ENCODE results near the gene PTS. TPM values are rescaled to one million over a fixed set of nuclear protein-coding genes. Genes with fewer than 3 reads are reported as not detected.
"Not testable (repeated sequence)": the region's sequence is repeated elsewhere in the genome, so short reads cannot be mapped to it uniquely, and the experiment has no call there.

Gene PTS
- polyA plus RNA-seq (2012; ENCODE audit: low read depth, missing spikeins), result 10.2 TPM

GRCh38 chr11:112226062-112226830, at the start of gene PTS:
TSS of gene PTS (plus strand) at chr11:112226428. CDS start at chr11:112226444, 16 bp downstream.
- DNase-seq (ENCODE audit: insufficient read length, low spot score) (peak; percentile 92), FAIRE-seq (peak; percentile 97)
- TF ChIP-seq SPI1 (IDR thresholded peaks at IDR 0.05; ENCODE audit: low read depth, low read length), result peak; percentile 70
- TF ChIP-seq POLR2AphosphoS5 (IDR thresholded peaks at IDR 0.05; ENCODE audit: low read depth, low read length), result peak; percentile 93
- TF ChIP-seq POLR2A (IDR thresholded peaks at IDR 0.05; ENCODE audit: low read depth, low read length), result peak; percentile 94
- peak; percentile 67; the same call in 1 of the 2 replicates for TF ChIP-seq TAF1 (IDR thresholded peaks at IDR 0.05; ENCODE audit: low read depth, low read length)
- TF ChIP-seq PAX5 (IDR thresholded peaks at IDR 0.05; ENCODE audit: insufficient read depth, low read length, severe bottlenecking), result no peak
- TF ChIP-seq POU2F2 (IDR thresholded peaks at IDR 0.05; ENCODE audit: low read depth, low read length), result 0 out of 2 replicates have a peak, but pooled peaks have one; percentile 11

- DNase-seq (ENCODE audit: insufficient read length, low spot score), result no peak
- TF ChIP-seq PAX5 (IDR thresholded peaks at IDR 0.05; ENCODE audit: insufficient read depth, low read length, severe bottlenecking) (no peak), POLR2A (IDR thresholded peaks at IDR 0.05; ENCODE audit: low read depth, low read length) (no peak), POU2F2 (IDR thresholded peaks at IDR 0.05; ENCODE audit: low read depth, low read length) (no peak), POLR2AphosphoS5 (IDR thresholded peaks at IDR 0.05; ENCODE audit: low read depth, low read length) (no peak), SPI1 (IDR thresholded peaks at IDR 0.05; ENCODE audit: low read depth, low read length) (no peak), TAF1 (IDR thresholded peaks at IDR 0.05; ENCODE audit: low read depth, low read length) (no peak)
- no peak for FAIRE-seq
These were observed 48.6 kb upstream of the PTS start for GRCh38 chr11:112177589-112177988.

GRCh38 chr11:112178428-112178827, 47.8 kb upstream of the PTS start:
- FAIRE-seq (no peak), DNase-seq (ENCODE audit: insufficient read length, low spot score) (no peak)
- TF ChIP-seq TAF1 (IDR thresholded peaks at IDR 0.05; ENCODE audit: low read depth, low read length) (no peak), PAX5 (IDR thresholded peaks at IDR 0.05; ENCODE audit: insufficient read depth, low read length, severe bottlenecking) (no peak), POLR2A (IDR thresholded peaks at IDR 0.05; ENCODE audit: low read depth, low read length) (no peak), POLR2AphosphoS5 (IDR thresholded peaks at IDR 0.05; ENCODE audit: low read depth, low read length) (no peak), SPI1 (IDR thresholded peaks at IDR 0.05; ENCODE audit: low read depth, low read length) (peak; percentile 71), POU2F2 (IDR thresholded peaks at IDR 0.05; ENCODE audit: low read depth, low read length) (no peak)

GRCh38 chr11:112178936-112179335, 47.3 kb upstream of the PTS start:
- no peak for DNase-seq (ENCODE audit: insufficient read length, low spot score)
- TF ChIP-seq POLR2AphosphoS5 (IDR thresholded peaks at IDR 0.05; ENCODE audit: low read depth, low read length) (no peak), POU2F2 (IDR thresholded peaks at IDR 0.05; ENCODE audit: low read depth, low read length) (no peak), SPI1 (IDR thresholded peaks at IDR 0.05; ENCODE audit: low read depth, low read length) (no peak), POLR2A (IDR thresholded peaks at IDR 0.05; ENCODE audit: low read depth, low read length) (no peak), TAF1 (IDR thresholded peaks at IDR 0.05; ENCODE audit: low read depth, low read length) (no peak)
- FAIRE-seq, result no peak

- TF ChIP-seq SPI1 (IDR thresholded peaks at IDR 0.05; ENCODE audit: low read depth, low read length) (peak; percentile 88), PAX5 (IDR thresholded peaks at IDR 0.05; ENCODE audit: insufficient read depth, low read length, severe bottlenecking) (no peak), POU2F2 (IDR thresholded peaks at IDR 0.05; ENCODE audit: low read depth, low read length) (no peak), TAF1 (IDR thresholded peaks at IDR 0.05; ENCODE audit: low read depth, low read length) (no peak), POLR2AphosphoS5 (IDR thresholded peaks at IDR 0.05; ENCODE audit: low read depth, low read length) (no peak)
- FAIRE-seq, result peak; percentile 71
- DNase-seq (ENCODE audit: insufficient read length, low spot score), result no peak
These were observed 46.6 kb upstream of the PTS start for GRCh38 chr11:112179601-112180000.

- TF ChIP-seq SPI1 (IDR thresholded peaks at IDR 0.05; ENCODE audit: low read depth, low read length) (peak; percentile 75), TAF1 (IDR thresholded peaks at IDR 0.05; ENCODE audit: low read depth, low read length) (no peak)
- no peak for FAIRE-seq
- no peak for DNase-seq (ENCODE audit: insufficient read length, low spot score)
These were observed 43.4 kb upstream of the PTS start for GRCh38 chr11:112182867-112183266.

GRCh38 chr11:112185883-112186282, 40.3 kb upstream of the PTS start:
- no peak for TF ChIP-seq PAX5 (IDR thresholded peaks at IDR 0.05; ENCODE audit: insufficient read depth, low read length, severe bottlenecking)
- TF ChIP-seq POLR2A (IDR thresholded peaks at IDR 0.05; ENCODE audit: low read depth, low read length), result no peak
- TF ChIP-seq TAF1 (IDR thresholded peaks at IDR 0.05; ENCODE audit: low read depth, low read length), result no peak
- no peak for TF ChIP-seq SPI1 (IDR thresholded peaks at IDR 0.05; ENCODE audit: low read depth, low read length)
- no peak for TF ChIP-seq POU2F2 (IDR thresholded peaks at IDR 0.05; ENCODE audit: low read depth, low read length)
- no peak for TF ChIP-seq POLR2AphosphoS5 (IDR thresholded peaks at IDR 0.05; ENCODE audit: low read depth, low read length)
- DNase-seq (ENCODE audit: insufficient read length, low spot score), result no peak
- no peak for FAIRE-seq

- no peak for TF ChIP-seq POLR2A (IDR thresholded peaks at IDR 0.05; ENCODE audit: low read depth, low read length)
- no peak for TF ChIP-seq SPI1 (IDR thresholded peaks at IDR 0.05; ENCODE audit: low read depth, low read length)
- TF ChIP-seq POLR2AphosphoS5 (IDR thresholded peaks at IDR 0.05; ENCODE audit: low read depth, low read length), result no peak
- TF ChIP-seq TAF1 (IDR thresholded peaks at IDR 0.05; ENCODE audit: low read depth, low read length), result no peak
- TF ChIP-seq PAX5 (IDR thresholded peaks at IDR 0.05; ENCODE audit: insufficient read depth, low read length, severe bottlenecking), result no peak
- no peak for TF ChIP-seq POU2F2 (IDR thresholded peaks at IDR 0.05; ENCODE audit: low read depth, low read length)
- DNase-seq (ENCODE audit: insufficient read length, low spot score) (no peak), FAIRE-seq (no peak)
These were observed 39.9 kb upstream of the PTS start for GRCh38 chr11:112186304-112186703.

- DNase-seq (ENCODE audit: insufficient read length, low spot score); FAIRE-seq: not testable (repeated sequence)
These were observed 31.1 kb upstream of the PTS start for GRCh38 chr11:112195113-112195512.

- TF ChIP-seq POLR2A (IDR thresholded peaks at IDR 0.05; ENCODE audit: low read depth, low read length) (no peak), TAF1 (IDR thresholded peaks at IDR 0.05; ENCODE audit: low read depth, low read length) (no peak), POU2F2 (IDR thresholded peaks at IDR 0.05; ENCODE audit: low read depth, low read length) (no peak), PAX5 (IDR thresholded peaks at IDR 0.05; ENCODE audit: insufficient read depth, low read length, severe bottlenecking) (no peak), SPI1 (IDR thresholded peaks at IDR 0.05; ENCODE audit: low read depth, low read length) (no peak), POLR2AphosphoS5 (IDR thresholded peaks at IDR 0.05; ENCODE audit: low read depth, low read length) (no peak)
- DNase-seq (ENCODE audit: insufficient read length, low spot score) (no peak), FAIRE-seq (no peak)
These were observed 30.3 kb upstream of the PTS start for GRCh38 chr11:112195951-112196351.
